GM19324 (cell line): ENCODE measurements around the gene TPK1.

Experiments
- ATAC-seq: cut with Tn5 transposase; IDR thresholded peaks from one replicate; pipeline ENCODE4 v1.9.1; 2021; ENCODE audit warnings: mild to moderate bottlenecking, moderate library complexity; ENCODE audit not compliant: unreplicated experiment, low FRiP score

The TPK1 gene

GRCh38 chr7:144494355-144494754 is 341.5 kb downstream of the TPK1 start:
- no peak for ATAC-seq

- no peak for ATAC-seq
Observed at GRCh38 chr7:144489504-144489903, 346.3 kb downstream of the TPK1 start.

- no peak for ATAC-seq
Observed at GRCh38 chr7:144488977-144489376, 346.9 kb downstream of the TPK1 start.

DNA sequence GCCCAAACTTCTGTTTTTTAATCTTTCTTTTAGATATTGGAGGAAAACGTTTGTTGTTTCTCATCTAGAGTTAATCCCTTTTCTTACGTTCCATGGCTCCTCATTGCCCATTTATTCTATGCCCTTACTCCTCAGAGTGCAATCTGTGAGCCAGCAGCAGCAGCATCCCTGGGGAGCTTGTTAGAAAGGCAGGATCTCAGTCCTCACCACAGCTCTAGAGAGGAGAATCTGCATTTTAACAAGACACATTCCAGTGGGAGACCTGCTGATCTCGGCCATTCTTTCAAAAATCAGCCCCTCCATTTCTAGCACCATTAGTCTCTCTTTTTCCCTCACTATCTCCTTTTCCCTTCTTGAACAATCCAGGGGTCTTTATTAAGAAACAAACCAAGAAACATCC is 348.0 kb downstream of the TPK1 start:
- no peak for ATAC-seq

DNA sequence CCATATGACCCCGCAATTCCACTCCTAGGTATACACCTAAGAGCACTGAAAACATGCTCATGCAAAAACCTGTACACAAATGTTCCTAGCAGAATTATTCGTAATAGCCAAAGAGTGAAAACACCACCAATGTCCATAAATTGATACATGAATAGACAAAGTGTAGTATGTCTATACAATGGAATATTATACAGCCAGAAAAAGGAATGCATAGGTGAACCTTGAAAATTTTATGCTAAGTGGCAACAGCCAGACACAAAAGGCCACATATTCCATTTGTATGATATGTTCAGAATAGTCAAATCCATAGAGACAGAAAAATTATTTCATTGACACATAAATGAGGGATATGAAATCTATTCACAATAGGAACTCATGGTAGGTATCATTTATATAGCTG is 351.4 kb downstream of the TPK1 start:
- ATAC-seq, result no peak

- no peak for ATAC-seq
Observed at GRCh38 chr7:144483189-144483588, 352.7 kb downstream of the TPK1 start.

DNA sequence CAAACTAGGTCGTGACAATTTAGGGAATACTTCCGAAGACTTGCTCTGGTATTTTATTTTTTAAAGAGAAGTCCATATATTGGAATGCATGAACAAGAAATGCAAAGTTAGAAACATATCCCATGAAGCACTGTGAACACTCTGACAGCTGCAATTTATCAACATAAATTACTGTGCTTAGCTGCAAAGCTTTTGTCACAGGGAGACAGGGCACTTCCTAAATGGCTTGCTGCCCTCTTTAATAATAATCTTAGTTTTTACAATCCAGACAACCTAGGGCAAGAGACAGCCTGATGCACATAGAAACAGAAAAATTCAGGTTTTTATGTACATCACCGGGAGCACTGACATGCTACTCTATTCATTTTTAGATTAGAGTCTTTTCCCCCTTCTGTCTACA is 354.0 kb downstream of the TPK1 start:
- ATAC-seq, result no peak

DNA sequence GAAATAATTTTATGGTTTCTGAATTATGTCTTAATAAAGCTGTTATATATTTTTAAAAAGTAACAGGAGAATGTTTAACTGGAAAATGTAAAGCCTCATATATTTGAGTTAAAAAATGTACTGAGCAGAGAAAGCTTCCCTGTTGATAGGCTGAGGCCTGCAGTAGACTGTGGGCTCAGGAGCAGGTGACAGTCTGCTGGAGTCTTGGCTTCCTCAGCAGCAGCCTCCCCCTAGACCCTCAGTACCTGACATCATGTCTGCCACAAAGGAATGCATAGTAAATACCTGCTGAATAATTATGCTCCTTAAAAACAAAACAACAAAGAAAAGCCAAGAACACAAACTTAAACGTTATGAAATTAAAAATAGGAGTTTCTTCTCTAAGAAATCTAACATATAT is 358.5 kb downstream of the TPK1 start:
- ATAC-seq, result no peak

- no peak for ATAC-seq
Observed at GRCh38 chr7:144474800-144475615, 360.8 kb downstream of the TPK1 start.

DNA sequence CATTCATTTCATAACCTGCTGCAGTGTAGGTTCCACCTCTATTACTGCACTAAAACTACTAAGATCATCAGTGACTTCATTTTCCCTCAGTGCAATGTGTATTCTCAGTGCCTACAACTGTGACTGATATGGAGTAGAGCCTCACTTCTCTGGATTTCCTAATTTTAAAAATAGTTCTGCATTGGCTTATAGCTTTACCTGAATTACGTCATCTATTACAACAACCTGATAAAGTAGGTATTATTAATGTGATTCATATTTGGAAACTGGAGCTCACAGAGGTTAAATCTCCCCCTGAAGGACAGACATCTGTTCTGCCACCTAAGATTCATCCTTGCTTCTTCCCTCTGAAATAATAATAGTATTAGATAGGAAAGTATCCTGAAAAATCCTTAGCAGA is 361.5 kb downstream of the TPK1 start:
- ATAC-seq, result no peak

- no peak for ATAC-seq
Observed at GRCh38 chr7:144473908-144474307, 361.9 kb downstream of the TPK1 start.

DNA sequence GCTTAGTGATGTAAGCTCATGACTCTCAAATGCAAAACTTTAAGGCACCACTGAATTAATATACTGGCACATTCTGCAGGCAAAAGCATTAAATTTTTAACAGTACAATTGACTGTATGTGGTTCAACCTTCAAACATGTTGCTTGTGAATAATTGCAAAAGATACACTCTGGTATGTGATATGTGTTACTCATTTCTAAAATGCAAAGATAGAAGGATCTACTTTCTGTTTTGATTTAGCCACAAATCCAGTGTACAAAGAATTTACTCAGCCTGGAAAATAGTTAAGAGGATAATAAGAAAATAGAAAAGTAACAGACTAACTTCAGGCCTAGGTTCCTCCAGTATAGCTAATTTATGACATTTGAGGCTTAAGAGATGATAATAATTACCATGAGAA is 365.8 kb downstream of the TPK1 start:
- no peak for ATAC-seq

DNA sequence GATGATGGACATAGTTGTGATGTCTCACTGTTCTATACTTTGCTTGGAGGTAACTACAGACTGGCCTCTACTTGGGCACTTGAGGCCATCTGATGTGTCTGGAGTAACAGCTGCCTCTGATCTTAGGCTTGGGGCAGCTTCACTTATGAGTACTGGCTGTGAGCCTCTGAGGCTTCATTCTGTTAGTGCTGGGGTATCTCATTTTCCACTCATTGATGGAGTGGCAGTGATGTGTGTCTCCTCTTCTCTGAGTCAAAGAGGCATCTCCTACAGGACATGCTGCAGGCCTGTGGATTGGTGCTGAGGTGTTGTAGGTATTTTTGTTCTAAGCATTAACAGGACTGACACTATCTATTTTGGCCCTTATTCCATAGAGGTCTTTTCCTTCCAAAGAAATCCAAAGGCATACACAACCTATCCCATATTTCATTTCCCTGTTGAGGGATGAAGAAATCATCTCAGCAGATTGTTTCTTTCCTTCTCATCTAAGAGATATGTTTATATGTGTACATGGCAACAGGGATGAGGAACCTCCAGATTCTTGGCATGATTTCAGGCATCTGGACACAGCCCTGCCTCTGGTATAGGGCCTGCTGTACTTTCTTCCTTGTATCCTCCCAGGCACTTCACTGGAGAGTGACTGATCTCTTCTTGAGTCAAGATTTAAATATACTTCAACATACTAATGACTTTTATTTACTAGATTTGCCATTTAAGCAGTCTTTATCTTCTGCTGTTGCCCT is 366.7 kb downstream of the TPK1 start:
- ATAC-seq, result no peak

DNA sequence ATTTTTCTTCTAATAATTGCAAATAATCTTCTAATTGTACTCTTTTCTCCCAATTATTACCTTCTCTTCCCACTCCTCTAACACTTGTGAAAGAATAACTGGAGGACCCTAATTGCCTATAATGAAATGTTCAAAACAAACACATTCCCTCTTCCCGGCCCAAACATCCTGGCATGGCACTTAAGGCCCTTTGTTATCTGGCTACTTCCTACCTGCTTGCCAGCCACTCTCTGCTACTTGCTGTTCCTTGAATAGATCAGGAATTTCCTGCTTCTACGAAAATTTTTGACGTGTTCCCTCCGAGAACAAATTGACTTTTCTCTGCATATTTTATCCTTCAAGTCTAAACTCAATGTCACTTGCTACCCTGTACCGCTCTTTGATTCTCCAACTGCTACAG is 376.2 kb downstream of the TPK1 start:
- no peak for ATAC-seq

GRCh38 chr7:144455040-144455404 is 380.8 kb downstream of the TPK1 start:
- ATAC-seq, result no peak

GRCh38 chr7:144454256-144455039 is 381.4 kb downstream of the TPK1 start:
- ATAC-seq, result no peak

- peak; percentile 49 for ATAC-seq
Observed at GRCh38 chr7:144452064-144452463, 383.8 kb downstream of the TPK1 start.

GRCh38 chr7:144445590-144445989 is 390.3 kb downstream of the TPK1 start:
- ATAC-seq, result no peak

GRCh38 chr7:144439717-144440205 is 396.1 kb downstream of the TPK1 start:
- no peak for ATAC-seq

GRCh38 chr7:144438759-144439158 is 397.1 kb downstream of the TPK1 start:
- no peak for ATAC-seq
